ENCODE results near the gene TRIM47.

TRIM47 gene

DNA sequence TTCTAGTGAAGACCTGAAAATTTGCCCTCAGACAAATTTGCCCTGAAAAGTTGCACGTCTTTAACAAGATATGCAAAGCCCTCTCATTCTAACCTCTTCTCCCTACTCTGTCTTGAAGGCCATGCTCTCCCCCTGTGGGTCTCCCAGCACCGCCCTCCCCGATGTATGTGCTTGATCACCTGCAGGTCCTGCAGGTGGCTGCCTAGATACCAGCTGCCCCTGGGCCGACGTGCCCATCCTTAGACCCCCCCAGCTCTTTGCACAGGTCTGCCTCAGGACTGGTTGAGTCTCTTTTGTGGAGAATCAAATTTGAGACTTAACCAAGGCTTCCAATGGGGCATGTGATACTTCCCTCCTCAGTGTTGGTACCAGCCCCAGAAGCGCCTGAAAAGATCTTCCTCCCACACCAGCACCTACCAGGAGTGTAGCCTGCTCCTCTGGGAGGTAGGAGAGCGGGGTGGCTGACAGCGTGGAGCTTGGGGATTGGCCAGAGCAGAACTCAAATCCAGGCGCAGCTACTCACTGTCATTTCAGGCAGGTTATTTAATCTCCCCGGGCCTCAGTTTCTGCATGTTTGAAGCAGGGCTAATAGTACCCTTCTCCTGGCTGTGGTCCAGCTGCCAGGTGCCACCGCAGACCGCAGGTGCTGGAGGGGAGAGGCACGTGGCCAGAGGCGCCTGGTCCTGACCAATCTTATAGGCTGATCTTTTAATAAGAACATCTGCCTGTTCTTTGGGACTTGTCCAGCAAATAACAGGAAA is 30.9 kb upstream of the TRIM47 start:
- Histone ChIP-seq H3K36me3 (ENCODE audit: control insufficient read depth in 4 of 4, insufficient read depth in 4 of 4, low read length in 3 of 4) (peaks cover 0 to 10% (median 3%) of the 10 kb centered on the region in 4 experiments), H3K9me3 (ENCODE audit: control extremely low read depth in 1 of 5, control insufficient read depth in 4 of 5, insufficient read depth in 2 of 5, low read depth in 1 of 5, low read length in 4 of 5) (no peaks in the 10 kb centered on the region), H3K27ac (ENCODE audit: insufficient read depth in 1 of 2, low read depth in 1 of 2, low read length in 2 of 2, poor library complexity in 1 of 2, severe bottlenecking in 2 of 2) (no peak overlapping the region), H3K4me1 (ENCODE audit: control extremely low read depth in 1 of 4, control insufficient read depth in 4 of 4, insufficient read depth in 4 of 4, low read length in 3 of 4) (peaks cover 0 to 31% (median 20%) of the 10 kb centered on the region in 4 experiments), H3K27me3 (replicated peaks in 2 of 5; ENCODE audit: control insufficient read depth in 4 of 5, insufficient read depth in 5 of 5, low read length in 4 of 5) (no peaks in the 10 kb centered on the region), H3K4me3 (ENCODE audit: control insufficient read depth in 1 of 7, extremely low read depth in 1 of 7, insufficient read depth in 4 of 7, low read depth in 2 of 7, low read length in 6 of 7) (no peak overlapping the region)
- ChIA-PET CTCF (interaction anchor here (1.2 to 5.9 kb wide), 5 partner anchors 17 to 105 kb away, joined by 3 to 52 read pairs (median 5); no protein-coding TSS in a partner anchor), POLR2A (interaction anchor here (0.5 to 0.6 kb wide), 2 partner anchors 42 to 66 kb away, joined by 3 read pairs; no protein-coding TSS in a partner anchor)
- no peak for DNase-seq
- WGBS (ENCODE audit: insufficient coverage) = 94% methylated on average over 10 of the region's 14 CpGs

GRCh38 chr17:75908201-75908600 is 29.8 kb upstream of the TRIM47 start:
- POLR2A ChIA-PET = no interaction called here
- peaks cover 0 to 5% (median 2%) of the 10 kb centered on the region in 4 experiments for H3K36me3 ChIP-seq (ENCODE audit: control insufficient read depth in 4 of 4, insufficient read depth in 4 of 4, low read length in 3 of 4)
- 93% methylated on average over 6 of the region's 6 CpGs for WGBS (ENCODE audit: insufficient coverage)
- CTCF ChIA-PET = interaction anchor here (2.6 to 5.9 kb wide), 3 partner anchors 18 to 98 kb away, joined by 9 to 52 read pairs (median 47); no protein-coding TSS in a partner anchor
- no peaks in the 10 kb centered on the region for H3K27me3 ChIP-seq (replicated peaks in 2 of 5; ENCODE audit: control insufficient read depth in 4 of 5, insufficient read depth in 5 of 5, low read length in 4 of 5)
- DNase-seq = no peak
- no peaks in the 10 kb centered on the region for H3K9me3 ChIP-seq (ENCODE audit: control extremely low read depth in 1 of 5, control insufficient read depth in 4 of 5, insufficient read depth in 2 of 5, low read depth in 1 of 5, low read length in 4 of 5)
- H3K27ac ChIP-seq (ENCODE audit: insufficient read depth in 1 of 2, low read depth in 1 of 2, low read length in 2 of 2, poor library complexity in 1 of 2, severe bottlenecking in 2 of 2) = no peak overlapping the region
- H3K4me1 ChIP-seq (ENCODE audit: control extremely low read depth in 1 of 4, control insufficient read depth in 4 of 4, insufficient read depth in 4 of 4, low read length in 3 of 4) = peaks cover 0 to 41% (median 29%) of the 10 kb centered on the region in 4 experiments
- no peak overlapping the region for H3K4me3 ChIP-seq (ENCODE audit: control insufficient read depth in 1 of 7, extremely low read depth in 1 of 7, insufficient read depth in 4 of 7, low read depth in 2 of 7, low read length in 6 of 7)

DNA sequence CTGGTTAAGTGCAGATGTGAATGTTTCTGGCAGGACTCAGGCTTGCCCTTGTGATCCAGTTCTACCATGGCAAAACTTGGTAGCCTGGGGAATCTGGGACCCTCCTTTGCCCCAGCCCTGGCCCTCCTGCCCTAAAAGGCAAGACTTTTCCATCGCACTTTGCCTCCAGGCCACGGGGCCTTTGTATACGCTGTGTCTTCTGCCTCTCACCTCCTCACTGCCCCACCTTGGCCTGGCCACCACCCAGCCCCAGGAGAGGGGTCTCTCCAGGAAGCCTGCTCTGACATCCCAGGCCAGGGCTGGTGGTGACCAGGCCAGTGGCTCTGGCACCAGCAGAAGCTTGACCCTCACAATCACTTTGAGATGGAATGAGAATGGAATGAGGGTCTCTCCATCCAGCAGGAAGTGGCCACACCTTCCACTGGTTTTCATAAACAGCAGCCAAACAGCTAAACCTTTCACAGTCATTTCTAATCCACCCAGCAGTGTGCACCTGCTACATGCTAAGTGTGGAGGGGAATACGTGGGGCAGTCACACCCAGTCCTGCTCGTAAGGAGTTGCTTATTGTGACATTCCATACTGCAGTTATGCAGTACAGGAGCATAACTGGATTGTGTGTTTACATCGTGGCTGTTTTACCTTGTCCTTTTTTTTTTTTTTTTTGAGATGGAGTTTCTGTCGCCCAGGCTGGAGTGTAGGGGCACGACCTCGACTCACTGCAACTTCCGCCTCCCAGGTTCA is 27.9 kb upstream of the TRIM47 start:
- WGBS (ENCODE audit: insufficient coverage) = 91% methylated on average over 6 of the region's 10 CpGs
- ChIA-PET CTCF (interaction anchor here (0.6 to 4.2 kb wide), 14 partner anchors 16 to 411 kb away, joined by 3 to 47 read pairs (median 4); partner anchors contain the start of gene CDK3), POLR2A (interaction anchor here (0.6 to 1.1 kb wide), 2 partner anchors 58 to 99 kb away, joined by 3 to 9 read pairs; no protein-coding TSS in a partner anchor)
- H3K27ac ChIP-seq (ENCODE audit: insufficient read depth in 1 of 2, low read depth in 1 of 2, low read length in 2 of 2, poor library complexity in 1 of 2, severe bottlenecking in 2 of 2) = no peak overlapping the region
- no peak overlapping the region for H3K4me3 ChIP-seq (ENCODE audit: control insufficient read depth in 1 of 7, extremely low read depth in 1 of 7, insufficient read depth in 4 of 7, low read depth in 2 of 7, low read length in 6 of 7)
- peaks cover 0 to 43% (median 29%) of the 10 kb centered on the region in 4 experiments for H3K4me1 ChIP-seq (ENCODE audit: control extremely low read depth in 1 of 4, control insufficient read depth in 4 of 4, insufficient read depth in 4 of 4, low read length in 3 of 4)
- DNase-seq = no peak
- H3K9me3 ChIP-seq (ENCODE audit: control extremely low read depth in 1 of 5, control insufficient read depth in 4 of 5, insufficient read depth in 2 of 5, low read depth in 1 of 5, low read length in 4 of 5) = no peaks in the 10 kb centered on the region
- H3K27me3 ChIP-seq (replicated peaks in 2 of 5; ENCODE audit: control insufficient read depth in 4 of 5, insufficient read depth in 5 of 5, low read length in 4 of 5) = no peaks in the 10 kb centered on the region
- H3K36me3 ChIP-seq (ENCODE audit: control insufficient read depth in 4 of 4, insufficient read depth in 4 of 4, low read length in 3 of 4) = peaks cover 2 to 15% (median 7%) of the 10 kb centered on the region in 4 experiments

DNA sequence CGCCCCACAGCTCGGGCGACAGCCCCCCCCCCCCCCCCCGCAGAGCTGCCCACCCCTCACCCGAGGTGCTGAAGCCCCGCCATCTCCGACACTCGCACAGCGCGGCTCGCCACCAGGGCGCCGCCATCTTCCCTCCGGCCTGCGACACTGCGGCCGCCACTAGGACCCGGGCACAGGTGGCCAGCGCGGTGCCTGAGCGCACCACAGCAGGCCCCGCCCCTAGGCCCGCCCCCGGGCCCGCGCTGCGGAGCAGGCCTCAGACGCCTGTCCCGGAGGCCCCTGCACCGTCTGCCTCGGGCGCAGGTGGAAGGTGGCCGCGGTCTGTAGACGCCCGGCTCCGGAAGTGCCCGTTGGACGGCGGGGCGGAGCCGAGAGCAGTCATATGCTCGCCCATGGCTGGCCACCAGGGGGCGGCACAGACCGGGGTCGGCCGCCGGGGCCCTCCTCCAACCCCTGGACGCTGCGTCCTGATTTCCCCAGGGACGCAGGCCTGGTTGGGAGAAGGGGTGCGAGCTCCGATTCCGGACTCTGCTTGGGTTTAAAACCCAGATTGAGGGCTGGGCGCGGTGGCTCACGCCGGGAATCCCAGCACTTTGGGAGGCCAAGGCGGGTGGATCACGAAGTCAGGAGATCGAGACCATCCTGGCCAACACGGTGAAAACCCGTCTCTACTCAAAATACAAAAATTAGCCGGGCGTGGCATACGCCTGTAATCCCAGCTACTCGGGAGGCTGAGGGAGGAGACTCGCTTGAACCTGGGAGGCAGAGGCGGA is 26.6 kb upstream of the TRIM47 start, which contains the start of gene MRPL38:
Gene MRPL38, minus strand, starts transcription at position 136 of the 773 bp plus-strand sequence. Its CDS starts 9 bp downstream, at position 127.
- CTCF ChIA-PET = interaction anchor here (0.6 to 4.2 kb wide), 19 partner anchors 9 to 109 kb away, joined by 3 to 47 read pairs (median 4); partner anchors contain the start of genes CDK3, TRIM47 and TRIM65
- WGBS (ENCODE audit: insufficient coverage) = 1% methylated on average over 50 of the region's 69 CpGs
- Histone ChIP-seq H3K4me1 (ENCODE audit: control extremely low read depth in 1 of 4, control insufficient read depth in 4 of 4, insufficient read depth in 4 of 4, low read length in 3 of 4) (peaks cover 0 to 31% (median 22%) of the 10 kb centered on the region in 4 experiments), H3K36me3 (ENCODE audit: control insufficient read depth in 4 of 4, insufficient read depth in 4 of 4, low read length in 3 of 4) (peaks cover 2 to 29% (median 15%) of the 10 kb centered on the region in 4 experiments), H3K27me3 (replicated peaks in 2 of 5; ENCODE audit: control insufficient read depth in 4 of 5, insufficient read depth in 5 of 5, low read length in 4 of 5) (no peaks in the 10 kb centered on the region), H3K9me3 (ENCODE audit: control extremely low read depth in 1 of 5, control insufficient read depth in 4 of 5, insufficient read depth in 2 of 5, low read depth in 1 of 5, low read length in 4 of 5) (no peaks in the 10 kb centered on the region), H3K27ac (ENCODE audit: insufficient read depth in 1 of 2, low read depth in 1 of 2, low read length in 2 of 2, poor library complexity in 1 of 2, severe bottlenecking in 2 of 2) (peak within 1 kb of the TSS; percentile 77 to 80), H3K4me3 (ENCODE audit: control insufficient read depth in 1 of 7, extremely low read depth in 1 of 7, insufficient read depth in 4 of 7, low read depth in 2 of 7, low read length in 6 of 7) (peak within 1 kb of the TSS; percentile 71 to 91 (median 87))
- peak; percentile 95 to 98 (median 97) for DNase-seq
- POLR2A ChIA-PET = interaction anchor here (1.1 kb wide), 1 partner anchor 101 kb away, joined by 3 read pairs; no protein-coding TSS in a partner anchor

- POLR2A ChIA-PET = no interaction called here
- H3K36me3 ChIP-seq (ENCODE audit: control insufficient read depth in 4 of 4, insufficient read depth in 4 of 4, low read length in 3 of 4) = peaks cover 4 to 50% (median 38%) of the 10 kb centered on the region in 4 experiments
These were observed 24.0 kb upstream of the TRIM47 start for GRCh38 chr17:75902406-75902805.

GRCh38 chr17:75901727-75902126 is 23.3 kb upstream of the TRIM47 start:
- ChIA-PET CTCF (interaction anchor here (1.2 to 1.7 kb wide), 2 partner anchors 22 to 136 kb away, joined by 3 read pairs; partner anchors contain the start of gene GALK1), POLR2A (no interaction called here)
- peaks cover 0 to 30% (median 23%) of the 10 kb centered on the region in 4 experiments for H3K4me1 ChIP-seq (ENCODE audit: control extremely low read depth in 1 of 4, control insufficient read depth in 4 of 4, insufficient read depth in 4 of 4, low read length in 3 of 4)
- H3K9me3 ChIP-seq (ENCODE audit: control extremely low read depth in 1 of 5, control insufficient read depth in 4 of 5, insufficient read depth in 2 of 5, low read depth in 1 of 5, low read length in 4 of 5) = no peaks in the 10 kb centered on the region
- H3K36me3 ChIP-seq (ENCODE audit: control insufficient read depth in 4 of 4, insufficient read depth in 4 of 4, low read length in 3 of 4) = peaks cover 4 to 50% (median 38%) of the 10 kb centered on the region in 4 experiments
- H3K27ac ChIP-seq (ENCODE audit: insufficient read depth in 1 of 2, low read depth in 1 of 2, low read length in 2 of 2, poor library complexity in 1 of 2, severe bottlenecking in 2 of 2) = no peak overlapping the region
- DNase-seq = no peak
- H3K27me3 ChIP-seq (replicated peaks in 2 of 5; ENCODE audit: control insufficient read depth in 4 of 5, insufficient read depth in 5 of 5, low read length in 4 of 5) = no peaks in the 10 kb centered on the region
- no peak overlapping the region for H3K4me3 ChIP-seq (ENCODE audit: control insufficient read depth in 1 of 7, extremely low read depth in 1 of 7, insufficient read depth in 4 of 7, low read depth in 2 of 7, low read length in 6 of 7)
- WGBS (ENCODE audit: insufficient coverage) = 100% methylated on average over 12 of the region's 18 CpGs

More at GRCh38 chr17:75902406-75902805, 24.0 kb upstream of the TRIM47 start:
- DNase-seq = no peak
- WGBS (ENCODE audit: insufficient coverage) = 97% methylated on average over 6 of the region's 6 CpGs
- H3K4me1 ChIP-seq (ENCODE audit: control extremely low read depth in 1 of 4, control insufficient read depth in 4 of 4, insufficient read depth in 4 of 4, low read length in 3 of 4) = peaks cover 0 to 25% (median 18%) of the 10 kb centered on the region in 4 experiments
- no peaks in the 10 kb centered on the region for H3K9me3 ChIP-seq (ENCODE audit: control extremely low read depth in 1 of 5, control insufficient read depth in 4 of 5, insufficient read depth in 2 of 5, low read depth in 1 of 5, low read length in 4 of 5)
- no peaks in the 10 kb centered on the region for H3K27me3 ChIP-seq (replicated peaks in 2 of 5; ENCODE audit: control insufficient read depth in 4 of 5, insufficient read depth in 5 of 5, low read length in 4 of 5)
- CTCF ChIA-PET = interaction anchor here (1.2 to 1.7 kb wide), 3 partner anchors 23 to 137 kb away, joined by 3 read pairs; partner anchors contain the start of gene GALK1
- no peak overlapping the region for H3K27ac ChIP-seq (ENCODE audit: insufficient read depth in 1 of 2, low read depth in 1 of 2, low read length in 2 of 2, poor library complexity in 1 of 2, severe bottlenecking in 2 of 2)
- no peak overlapping the region for H3K4me3 ChIP-seq (ENCODE audit: control insufficient read depth in 1 of 7, extremely low read depth in 1 of 7, insufficient read depth in 4 of 7, low read depth in 2 of 7, low read length in 6 of 7)
